Inferior parietal cortex (tissue), 1 donor: ENCODE data around the gene SHISAL1.

ENCODE experiments used
- DNase-seq: peaks from one replicate; pipeline ENCODE4 v3.0.0-alpha.2; 2016; ENCODE audit errors: extremely low spot score

Gene SHISAL1

GRCh38 chr22:44278243-44279068 is 34.3 kb downstream of the SHISAL1 start:
- DNase-seq: no peak

DNA sequence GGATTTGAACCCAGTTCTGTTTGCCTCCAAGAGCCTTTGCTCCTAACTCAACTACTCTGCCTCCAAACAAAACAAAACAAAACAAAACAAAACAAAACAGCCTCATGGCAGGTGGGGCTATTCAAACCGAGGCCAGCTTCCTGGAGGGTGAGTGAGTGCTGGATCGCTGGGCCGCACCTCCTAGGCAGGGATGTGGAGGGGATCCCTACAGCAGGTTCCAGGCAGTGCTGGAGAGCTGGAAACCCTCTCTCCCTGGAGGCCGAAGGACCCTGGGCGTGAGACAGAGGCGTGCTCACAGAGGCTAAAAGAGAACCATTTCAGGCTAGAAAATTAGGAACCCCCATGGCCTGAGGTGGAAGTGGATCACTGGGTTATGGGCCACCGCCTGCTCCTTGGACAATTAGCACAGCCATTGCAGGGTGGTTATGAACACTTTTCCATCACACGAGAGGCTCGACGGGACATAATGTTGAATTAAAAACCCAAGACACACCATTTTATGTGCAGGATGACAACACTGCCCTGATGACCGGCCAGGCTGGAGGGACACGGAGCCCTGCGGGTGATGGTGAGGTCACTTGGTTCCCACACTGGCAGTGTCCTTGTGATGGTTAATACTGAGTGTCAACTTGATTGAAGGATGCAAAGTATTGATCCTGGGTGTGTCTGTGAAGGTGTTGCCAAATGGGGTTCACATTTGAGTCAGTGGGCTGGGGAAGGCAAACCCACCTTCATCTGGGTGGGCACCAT is 35.2 kb downstream of the SHISAL1 start:
- no peak for DNase-seq

- no peak for DNase-seq
Observed at GRCh38 chr22:44276706-44277356, 35.9 kb downstream of the SHISAL1 start.

- DNase-seq: no peak
Observed at GRCh38 chr22:44276041-44276440, 36.7 kb downstream of the SHISAL1 start.

GRCh38 chr22:44275631-44275995 is 37.1 kb downstream of the SHISAL1 start:
- DNase-seq: no peak

DNA sequence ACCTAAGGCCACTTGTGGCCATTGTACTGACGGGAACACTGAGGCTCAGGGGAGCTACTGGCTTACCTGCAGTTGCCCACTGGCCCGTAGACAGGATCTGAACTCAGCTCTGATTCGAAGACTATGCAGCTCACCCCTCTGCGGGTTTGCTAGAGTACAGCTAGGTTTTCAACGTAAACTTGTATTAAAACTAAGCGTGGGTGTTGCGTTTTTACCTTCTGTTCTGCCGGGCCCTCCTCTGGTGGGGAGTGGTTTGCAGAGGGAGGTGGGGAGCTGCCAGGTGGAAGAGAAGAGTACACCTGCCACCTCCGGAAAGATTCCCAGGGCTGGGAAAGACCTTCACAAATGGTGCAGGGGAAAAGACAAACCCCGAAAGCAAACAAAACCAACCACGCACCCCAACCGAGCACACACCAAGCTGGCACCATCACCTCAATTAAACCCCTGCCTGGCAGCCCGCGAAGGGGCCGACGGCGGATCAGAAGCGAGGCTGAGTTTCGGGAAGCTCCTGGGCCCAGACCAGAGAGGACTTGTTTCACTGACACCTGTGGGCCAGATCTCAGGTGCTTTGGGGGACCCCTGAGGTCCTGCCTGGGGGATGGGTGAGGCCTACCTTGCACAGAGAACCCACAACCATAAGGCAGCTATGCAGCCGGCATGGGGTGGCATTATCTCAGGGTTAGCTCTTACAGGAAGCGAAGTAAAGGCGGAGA is 37.7 kb downstream of the SHISAL1 start:
- DNase-seq: no peak

DNA sequence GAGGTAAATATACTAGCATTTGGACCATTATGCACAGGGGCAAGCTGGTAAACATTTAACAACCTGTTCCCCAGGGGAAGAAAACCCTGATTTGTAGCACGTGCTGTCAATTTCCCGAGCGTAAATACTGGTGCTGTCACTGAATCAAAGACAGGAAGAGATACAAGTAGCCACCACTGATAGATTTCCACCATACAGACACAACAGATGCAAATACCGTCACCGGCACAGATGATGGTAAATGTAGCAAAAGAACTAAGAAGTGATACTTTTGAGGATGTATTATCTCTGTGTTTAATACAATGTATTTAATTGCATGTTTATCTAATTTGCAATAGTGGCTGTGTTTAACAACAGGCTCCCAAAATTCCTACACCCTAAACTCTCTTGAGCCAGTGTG is 39.6 kb downstream of the SHISAL1 start:
- no peak for DNase-seq

GRCh38 chr22:44272401-44272771 is 40.4 kb downstream of the SHISAL1 start:
- DNase-seq: no peak

GRCh38 chr22:44271732-44272400 is 40.9 kb downstream of the SHISAL1 start:
- DNase-seq: no peak

GRCh38 chr22:44271010-44271500 is 41.7 kb downstream of the SHISAL1 start:
- DNase-seq: no peak

GRCh38 chr22:44270556-44270880 is 42.2 kb downstream of the SHISAL1 start:
- no peak for DNase-seq

- no peak for DNase-seq
Observed at GRCh38 chr22:44269757-44270555, 42.8 kb downstream of the SHISAL1 start.

GRCh38 chr22:44269117-44269498 is 43.6 kb downstream of the SHISAL1 start:
- DNase-seq: no peak

DNA sequence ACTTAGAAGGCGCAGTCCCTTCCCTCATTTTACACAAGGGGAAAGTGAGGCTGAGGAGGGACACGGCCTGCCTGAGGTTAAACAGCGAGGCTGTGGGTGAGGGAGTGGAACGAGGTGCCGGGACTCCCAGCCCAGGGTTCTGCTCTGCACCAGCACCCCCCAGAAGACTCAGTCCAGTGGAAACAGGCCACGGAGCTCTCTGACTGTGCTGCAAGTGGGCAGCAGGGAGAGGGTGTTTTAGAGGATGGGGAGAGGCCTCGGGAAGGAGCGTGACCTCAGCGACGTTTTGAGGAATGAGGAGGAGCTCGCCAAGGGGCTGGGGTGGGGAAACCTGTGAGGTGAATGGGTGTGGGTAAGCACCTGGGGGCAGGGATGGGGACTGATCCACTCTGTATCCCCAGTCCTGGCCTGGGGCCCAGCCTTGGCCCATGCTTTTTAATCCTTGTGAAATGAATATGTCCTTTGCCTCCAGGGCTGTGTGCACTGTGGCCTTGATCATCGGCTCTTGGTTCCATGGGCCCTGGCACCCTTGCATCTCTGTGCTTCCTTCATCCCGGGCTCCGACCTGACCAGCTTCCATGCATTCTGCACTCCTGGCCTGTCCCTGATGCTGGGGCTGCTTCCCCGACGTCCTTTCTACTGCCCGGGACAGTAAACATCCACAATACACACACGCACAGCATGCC is 44.2 kb downstream of the SHISAL1 start:
- DNase-seq: no peak

GRCh38 chr22:44267856-44268255 is 44.9 kb downstream of the SHISAL1 start:
- DNase-seq: no peak

- peak; percentile 10 for DNase-seq
Observed at GRCh38 chr22:44266796-44267760, 45.7 kb downstream of the SHISAL1 start.

DNA sequence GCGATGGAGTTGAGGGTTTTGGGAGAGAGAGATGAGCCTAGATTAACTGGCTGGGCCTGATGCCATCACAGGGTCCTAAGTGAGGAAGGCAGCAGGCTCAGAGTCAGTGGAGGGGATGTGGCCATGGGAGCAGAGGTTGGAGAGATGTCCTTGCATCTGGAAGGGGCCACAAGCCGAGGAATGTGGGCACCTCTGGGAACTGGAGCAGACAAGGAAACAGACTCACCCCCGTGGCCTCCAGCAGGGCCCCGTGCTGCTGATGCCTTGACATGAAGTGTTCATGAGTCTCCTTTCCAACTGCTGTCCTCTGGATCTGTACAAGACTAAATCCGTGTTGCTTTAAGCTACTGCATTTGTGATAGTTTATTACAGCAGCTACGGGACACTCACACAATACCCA is 49.2 kb downstream of the SHISAL1 start:
- no peak for DNase-seq

DNA sequence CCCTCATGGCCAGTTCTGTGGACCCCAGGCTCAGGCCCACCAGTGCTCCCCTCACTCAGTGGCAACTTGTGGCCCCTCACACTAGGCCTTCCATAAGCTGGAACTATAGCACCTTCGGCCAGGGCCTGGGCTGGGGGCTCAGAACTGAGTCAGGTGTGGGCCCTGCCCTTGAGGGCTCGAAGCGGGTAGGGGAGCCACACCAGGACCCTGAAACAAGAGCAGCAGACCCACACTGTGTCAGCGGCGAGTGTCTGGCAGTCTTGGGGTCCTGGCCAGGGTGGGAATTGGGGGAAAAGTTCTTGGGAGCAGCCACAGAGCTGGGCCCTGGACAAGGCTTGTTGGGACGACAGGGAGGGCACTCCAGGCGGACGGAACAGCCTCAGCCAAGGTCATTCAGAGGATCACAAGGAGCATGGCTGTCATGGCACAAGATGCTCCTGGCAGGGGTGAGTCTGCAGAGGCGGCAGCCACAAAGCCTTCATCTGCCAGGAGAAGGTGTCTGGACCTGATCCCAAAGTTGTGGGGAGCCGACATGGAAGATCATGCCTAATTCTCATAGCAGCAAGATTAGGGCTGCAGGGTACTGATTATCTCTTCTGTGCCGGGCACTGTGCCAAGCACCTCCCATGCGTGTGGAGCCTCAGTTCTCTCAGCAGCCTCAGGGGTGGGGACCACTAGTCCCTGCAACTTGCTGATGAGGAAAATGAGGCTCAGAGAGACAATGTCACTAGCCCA is 50.7 kb downstream of the SHISAL1 start:
- no peak for DNase-seq
